Activated CD4-positive, alpha-beta T cell treated with anti-CD3 and anti-CD28 coated beads for 4 hours (primary cell): ENCODE data around the gene BAHD1.

Experiments
- DNase-seq, 2 donors: peaks; one replicate each; pipeline ENCODE4 v3.0.0-alpha.2; 2020

Gene BAHD1

GRCh38 chr15:40424483-40425115 is 16.2 kb upstream of the BAHD1 start:
- no peak for DNase-seq

DNA sequence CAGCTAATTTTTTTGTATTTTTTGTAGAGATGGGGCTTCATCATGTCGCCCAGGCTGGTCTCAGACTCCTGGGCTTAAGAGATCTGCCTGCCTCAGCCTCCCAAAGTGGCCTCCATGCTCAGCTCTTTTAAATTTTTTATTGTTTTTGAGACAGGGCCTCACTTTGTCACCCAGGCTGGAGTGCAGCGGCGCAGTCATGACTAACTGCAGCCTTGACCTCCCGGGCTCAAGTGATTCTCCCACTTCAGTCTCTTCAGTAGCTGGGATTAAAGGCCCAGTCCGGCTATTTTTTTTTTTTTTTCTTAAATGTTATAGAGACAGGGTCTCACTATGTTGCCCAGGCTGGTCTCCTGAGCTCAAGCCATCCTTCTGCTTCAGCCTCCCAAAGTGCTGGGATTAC is 15.1 kb upstream of the BAHD1 start:
- no peak for DNase-seq

DNA sequence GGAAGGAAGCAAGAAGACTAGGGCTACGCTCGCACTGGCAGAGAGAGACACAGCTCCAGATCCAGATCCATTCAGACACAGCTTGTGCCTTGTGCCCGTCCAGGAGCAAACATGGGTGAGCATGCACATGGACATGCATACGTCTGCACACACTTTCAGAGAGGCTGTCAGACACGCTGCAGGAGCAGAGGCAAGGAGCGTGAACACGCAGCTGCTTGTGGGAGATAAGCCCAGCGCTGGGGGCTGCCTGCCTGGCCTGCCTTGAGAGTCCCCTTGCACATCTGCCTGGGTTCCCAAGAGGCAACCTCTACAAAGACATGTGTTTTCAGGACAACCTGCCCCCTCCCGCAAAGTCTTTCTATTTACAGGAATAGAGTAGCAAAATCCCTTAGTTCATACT is 13.6 kb upstream of the BAHD1 start:
- DNase-seq: no peak

DNA sequence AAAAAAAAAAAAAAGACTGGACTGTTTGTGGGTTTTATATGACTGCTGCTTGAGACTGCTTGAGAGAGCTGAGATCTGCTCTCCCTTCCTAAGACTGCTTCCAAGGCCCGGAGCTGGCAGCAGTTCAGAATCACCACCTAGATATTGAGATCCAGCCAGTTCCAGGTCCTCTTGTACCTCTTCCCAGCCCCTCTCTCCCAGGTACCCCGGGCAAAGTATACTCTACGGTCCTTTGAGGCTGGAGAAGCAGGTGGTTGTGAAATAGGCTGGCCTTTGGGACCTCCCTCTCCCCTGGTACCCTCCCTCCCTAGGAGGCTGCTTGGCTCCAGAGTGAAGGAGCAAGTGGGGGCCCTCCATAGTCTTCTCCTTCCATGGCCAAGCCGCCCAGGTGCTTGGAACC is 12.6 kb upstream of the BAHD1 start:
- DNase-seq: no peak

DNA sequence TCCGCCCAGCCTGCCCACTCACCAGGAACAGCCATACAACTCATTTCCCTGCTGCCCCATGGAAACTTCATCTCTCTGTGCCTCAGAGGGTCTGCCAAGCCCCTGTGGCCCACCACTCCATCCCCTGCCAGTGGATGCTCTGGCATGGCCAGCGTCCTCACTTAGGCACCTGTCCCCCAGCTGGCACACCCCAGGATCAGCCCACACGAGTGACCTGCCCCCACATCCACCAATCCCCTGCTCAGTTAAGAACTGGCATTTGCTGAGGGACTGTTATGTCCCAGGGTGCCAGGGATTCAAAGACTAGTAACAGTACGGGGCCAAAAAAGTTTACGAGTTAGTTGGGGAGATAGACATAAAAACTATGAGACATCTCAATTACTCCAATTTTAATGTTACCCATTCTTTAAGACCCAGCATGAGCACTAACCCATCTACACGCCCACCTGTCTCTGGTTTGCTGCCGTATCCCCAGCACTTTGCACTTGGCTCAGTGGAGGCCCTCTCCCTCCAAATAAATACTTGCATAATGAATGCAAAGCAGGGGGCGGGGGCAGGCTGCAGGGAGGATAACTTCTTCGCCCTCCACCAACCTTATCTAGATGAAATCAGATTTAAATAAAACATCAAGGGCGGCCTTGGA is 11.6 kb upstream of the BAHD1 start:
- no peak for DNase-seq

DNA sequence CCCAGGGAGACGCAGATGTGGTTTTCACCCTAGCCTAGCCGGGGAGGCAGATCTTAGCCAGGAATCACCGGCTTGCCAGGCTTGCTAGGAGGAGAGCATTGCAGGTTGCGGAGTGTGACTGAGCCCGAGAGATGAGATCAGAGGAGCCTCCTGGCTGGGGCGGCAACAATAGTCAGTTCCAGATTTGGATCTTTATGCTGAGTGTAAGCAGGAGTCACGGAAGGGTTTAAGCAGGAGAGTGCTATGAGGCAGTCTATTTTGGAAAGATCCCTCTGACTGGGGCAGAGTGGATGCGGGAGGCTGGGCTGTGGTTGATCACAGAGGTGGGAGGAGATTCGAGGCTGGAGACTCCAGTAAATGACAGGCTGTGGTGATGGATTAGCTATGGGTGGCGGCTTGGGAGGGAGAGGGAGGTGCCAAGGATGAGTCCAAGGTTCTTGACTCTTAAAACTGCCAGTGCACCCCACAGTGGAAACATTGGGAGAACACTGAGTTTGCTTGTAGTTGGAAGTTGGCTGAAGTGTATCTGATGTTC is 10.4 kb upstream of the BAHD1 start:
- DNase-seq: no peak

DNA sequence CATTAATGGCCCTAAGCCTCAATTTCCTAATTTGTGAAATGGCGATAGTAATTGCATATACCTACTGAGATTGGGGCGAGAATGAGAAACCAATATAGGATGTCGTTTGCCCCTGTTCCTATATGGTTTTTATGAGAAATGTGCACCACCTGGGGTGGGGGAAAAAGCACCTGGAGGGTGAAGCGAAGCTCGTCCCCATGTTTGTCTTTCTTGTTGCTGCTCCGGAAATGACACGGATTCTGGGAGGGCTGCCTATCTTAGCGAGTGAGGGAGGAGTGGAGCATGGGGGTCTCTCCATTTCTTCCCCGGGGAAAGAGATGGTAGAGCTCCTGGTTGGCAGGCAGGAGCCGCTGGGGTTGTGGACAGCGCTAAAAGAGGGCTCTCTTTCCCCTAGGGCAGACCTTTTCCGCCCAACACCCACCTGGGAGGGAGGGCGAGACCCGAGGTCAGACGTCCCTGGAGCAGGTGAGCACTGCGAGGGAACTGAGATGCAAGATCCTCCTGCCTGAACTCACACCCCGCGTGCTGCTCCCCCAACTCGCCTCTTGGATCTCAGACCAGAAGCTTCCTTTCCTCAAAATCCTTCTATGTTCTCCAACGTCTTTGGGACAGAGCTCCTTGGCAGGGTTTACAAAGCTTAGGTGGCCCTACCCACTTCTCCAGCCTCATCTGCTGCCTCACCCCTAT is 5.6 kb upstream of the BAHD1 start:
- DNase-seq: no peak

GRCh38 chr15:40435710-40436089 is 5.1 kb upstream of the BAHD1 start:
- no peak for DNase-seq

DNA sequence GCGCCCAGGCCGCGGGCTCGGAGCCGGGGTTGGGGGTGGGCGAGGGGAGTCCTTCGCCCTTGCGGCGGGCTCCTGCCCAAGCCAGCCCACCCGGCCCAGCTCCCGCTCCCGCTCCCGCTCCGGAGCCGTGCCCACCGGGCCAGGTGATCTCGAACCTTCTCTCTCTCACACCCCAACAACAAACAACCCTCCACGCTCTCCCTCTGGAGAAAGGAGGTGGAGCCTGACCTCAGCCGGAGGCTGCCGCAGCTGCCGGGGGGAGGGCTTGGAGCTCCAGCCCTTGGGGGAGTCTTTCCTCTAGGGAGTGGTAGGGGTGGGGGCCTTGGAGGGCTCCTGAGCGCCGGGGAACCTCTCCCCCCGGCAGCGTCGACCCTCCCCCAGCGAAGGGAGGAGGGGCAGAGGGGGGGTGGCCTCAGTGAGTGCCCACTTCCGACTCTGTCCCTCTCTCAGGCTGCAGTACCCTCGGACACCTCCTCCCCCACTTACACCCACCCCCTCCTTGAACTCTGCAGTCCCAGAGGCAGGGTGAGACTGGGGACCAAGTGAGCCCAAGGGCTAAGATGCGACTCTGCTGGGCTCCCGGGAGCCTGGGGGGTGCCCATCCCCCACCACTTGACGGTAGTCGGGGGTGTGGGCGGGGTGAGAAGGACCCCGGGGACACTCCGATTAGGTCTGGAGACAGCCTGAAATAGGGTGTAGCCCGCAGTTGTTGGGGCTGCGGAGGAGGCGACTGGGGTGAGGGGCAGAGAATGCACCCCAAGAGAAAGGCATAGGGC is 4.4 kb upstream of the BAHD1 start:
- no peak for DNase-seq

- no peak for DNase-seq
These were observed 3.6 kb upstream of the BAHD1 start for GRCh38 chr15:40436892-40437751.

GRCh38 chr15:40437752-40438687 is 2.7 kb upstream of the BAHD1 start:
- DNase-seq: no peak

- no peak for DNase-seq
These were observed 2.0 kb upstream of the BAHD1 start for GRCh38 chr15:40438712-40439111.

- DNase-seq: no peak
These were observed 1.2 kb upstream of the BAHD1 start for GRCh38 chr15:40439461-40439959.

GRCh38 chr15:40439960-40440742 is 602 bp upstream of the BAHD1 start:
- DNase-seq: peak; percentile 39 to 41

DNA sequence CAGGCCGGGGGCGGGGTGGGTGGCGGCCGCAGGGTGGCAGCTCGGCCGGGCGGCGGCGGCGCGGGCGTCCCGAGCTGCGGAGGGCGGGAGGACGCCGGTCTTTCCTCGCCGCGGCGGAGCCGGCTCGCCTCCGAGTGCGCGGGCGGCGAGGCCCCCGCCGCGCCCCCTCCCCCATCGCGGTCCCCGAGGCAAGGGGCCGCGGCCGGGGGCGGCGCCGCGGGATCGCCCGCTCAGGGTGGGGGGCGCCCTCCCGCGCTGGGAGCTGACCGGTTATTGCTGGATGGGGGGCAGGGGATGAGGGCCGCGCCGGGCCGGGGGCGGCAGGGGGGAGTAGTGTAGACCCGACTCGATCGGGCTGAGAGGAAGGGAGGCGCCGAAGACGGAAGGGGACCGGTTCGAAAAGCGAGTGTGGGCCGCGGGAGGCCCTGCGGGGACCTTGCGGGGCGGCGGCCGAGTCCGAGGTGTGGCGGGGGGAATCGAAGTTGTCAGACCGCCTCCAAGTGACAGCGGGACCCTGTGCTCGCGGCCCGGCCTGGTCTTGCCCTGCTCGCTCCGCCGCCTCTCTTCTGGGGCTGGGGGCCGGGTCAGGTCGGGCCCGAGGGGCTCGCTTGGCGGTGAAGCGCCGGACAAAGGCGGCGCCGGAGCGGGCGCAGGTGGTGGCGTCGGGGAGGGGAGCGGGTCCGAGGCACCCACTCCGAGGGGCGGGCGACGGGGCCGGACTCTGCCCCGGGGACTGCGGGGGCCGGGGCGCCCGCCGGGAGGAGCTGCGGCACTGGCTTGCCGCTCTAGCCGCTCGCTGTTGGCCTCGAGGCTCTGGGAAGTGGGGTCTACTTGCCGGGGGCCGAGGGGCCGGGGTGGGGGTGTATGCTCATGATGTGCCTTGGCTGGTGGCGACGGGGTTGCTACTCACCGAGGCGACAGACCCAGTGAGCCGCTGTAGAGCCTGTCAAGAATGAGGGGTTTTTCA is 1.1 kb downstream of the BAHD1 start:
- DNase-seq: peak; percentile 26

DNA sequence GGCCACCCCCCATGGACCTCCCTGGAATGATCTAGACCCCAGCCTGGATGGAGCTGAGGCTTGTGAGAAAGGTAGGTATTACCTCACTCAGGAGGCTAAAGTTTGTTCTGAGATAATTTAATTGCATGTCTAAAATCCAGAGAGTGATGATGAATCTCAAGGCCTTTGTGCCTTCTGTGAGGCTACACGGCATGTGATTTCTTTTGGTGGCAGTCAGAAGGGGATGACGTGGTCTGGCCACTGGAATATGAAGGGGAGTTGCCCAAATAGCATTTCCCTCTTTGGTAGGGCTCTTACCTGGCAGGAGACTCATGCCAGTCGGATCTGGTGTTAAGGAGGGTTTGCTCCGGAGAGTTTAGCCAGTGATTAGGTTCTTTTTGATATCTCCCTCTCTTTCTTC is 2.5 kb downstream of the BAHD1 start:
- DNase-seq: no peak

- DNase-seq: no peak
These were observed 3.1 kb downstream of the BAHD1 start for GRCh38 chr15:40443846-40444245.

GRCh38 chr15:40444736-40445135 is 4.0 kb downstream of the BAHD1 start:
- DNase-seq: no peak

- DNase-seq: no peak
These were observed 4.7 kb downstream of the BAHD1 start for GRCh38 chr15:40445421-40445922.
